GM12875 (cell line): Measurements from ENCODE around the gene HLA-DMB.

Experiments
- H3K4me3 ChIP-seq: one replicate; pipeline ENCODE4 v1.5.1; 2011; ENCODE audit warnings: low read depth, low read length, control low read depth
- CTCF ChIP-seq: IDR thresholded peaks from 2 replicates; pipeline ENCODE4 v1.5.1; 2011; ENCODE audit warnings: low read depth, mild to moderate bottlenecking, control low read depth, inconsistent platforms, low read length, moderate library complexity, borderline replicate concordance; ENCODE audit not compliant: insufficient read depth

The HLA-DMB gene

GRCh38 chr6:32975886-32976285 lies 35.1 kb upstream of the HLA-DMB start:
- no peak overlapping the region for H3K4me3 ChIP-seq
- no peak for TF ChIP-seq CTCF

GRCh38 chr6:32974541-32975308 lies 33.9 kb upstream of the HLA-DMB start:
- H3K4me3 ChIP-seq, result peak overlapping the region; percentile 66
- no peak for TF ChIP-seq CTCF

DNA sequence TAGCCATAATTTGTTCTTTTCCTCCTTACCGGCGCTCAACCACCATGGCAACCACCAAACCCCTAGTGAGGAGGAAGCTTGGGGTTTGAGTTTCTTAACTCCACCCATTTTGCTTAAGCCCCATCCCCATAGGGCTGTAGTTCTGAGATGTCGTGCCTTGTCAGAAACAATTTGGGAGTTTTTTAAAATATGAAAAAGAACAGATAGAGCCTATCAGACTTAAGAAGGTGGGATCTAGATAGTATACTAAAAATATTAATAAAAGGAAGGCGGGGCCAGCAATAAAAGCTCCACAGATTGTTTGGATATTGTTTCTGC lies 33.1 kb upstream of the HLA-DMB start:
- peak overlapping the region; percentile 66 for H3K4me3 ChIP-seq
- no peak for TF ChIP-seq CTCF

DNA sequence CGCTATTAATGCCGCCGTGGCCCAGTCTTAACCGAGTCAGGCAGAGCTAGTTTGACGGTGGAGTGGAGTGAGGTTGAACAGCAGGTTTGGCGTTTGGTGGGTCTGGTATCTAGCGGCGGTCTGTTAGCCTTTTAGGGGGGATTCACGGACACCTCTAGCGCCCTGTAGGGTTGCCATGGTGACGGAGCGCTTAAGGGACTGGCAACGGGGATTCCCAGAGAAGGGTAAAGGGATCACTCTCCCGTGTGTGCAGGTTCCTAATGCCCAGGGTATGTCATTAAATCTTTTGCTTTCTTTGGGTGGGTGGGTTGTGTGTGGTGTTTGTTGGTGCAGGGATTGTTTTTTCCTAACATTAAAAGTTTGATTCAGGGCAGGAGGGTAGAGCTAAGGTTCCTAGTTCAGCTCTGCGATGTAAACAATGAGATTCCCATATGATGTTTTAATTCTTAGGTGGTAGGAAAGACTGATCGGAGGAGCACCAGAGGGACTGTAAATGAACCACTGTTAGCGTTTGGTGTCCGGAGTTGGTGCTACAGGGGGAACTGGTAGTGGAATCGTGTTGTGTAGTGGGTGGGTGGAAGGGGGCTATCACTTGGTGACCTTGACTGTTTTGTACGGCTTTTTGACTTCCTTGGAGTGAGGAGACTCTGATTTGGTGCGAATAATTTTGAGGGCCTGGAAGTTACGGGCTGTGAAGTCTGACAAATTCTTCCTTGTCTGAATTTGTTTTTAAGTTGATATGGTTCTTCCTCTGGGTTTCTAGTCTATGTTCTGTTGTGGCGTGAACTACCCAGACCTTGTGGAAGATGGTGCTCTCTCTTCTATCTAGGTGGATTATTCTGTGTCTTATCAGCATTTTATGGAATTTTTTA lies 32.6 kb upstream of the HLA-DMB start:
- no peak for TF ChIP-seq CTCF
- peak overlapping the region; percentile 66 for H3K4me3 ChIP-seq

DNA sequence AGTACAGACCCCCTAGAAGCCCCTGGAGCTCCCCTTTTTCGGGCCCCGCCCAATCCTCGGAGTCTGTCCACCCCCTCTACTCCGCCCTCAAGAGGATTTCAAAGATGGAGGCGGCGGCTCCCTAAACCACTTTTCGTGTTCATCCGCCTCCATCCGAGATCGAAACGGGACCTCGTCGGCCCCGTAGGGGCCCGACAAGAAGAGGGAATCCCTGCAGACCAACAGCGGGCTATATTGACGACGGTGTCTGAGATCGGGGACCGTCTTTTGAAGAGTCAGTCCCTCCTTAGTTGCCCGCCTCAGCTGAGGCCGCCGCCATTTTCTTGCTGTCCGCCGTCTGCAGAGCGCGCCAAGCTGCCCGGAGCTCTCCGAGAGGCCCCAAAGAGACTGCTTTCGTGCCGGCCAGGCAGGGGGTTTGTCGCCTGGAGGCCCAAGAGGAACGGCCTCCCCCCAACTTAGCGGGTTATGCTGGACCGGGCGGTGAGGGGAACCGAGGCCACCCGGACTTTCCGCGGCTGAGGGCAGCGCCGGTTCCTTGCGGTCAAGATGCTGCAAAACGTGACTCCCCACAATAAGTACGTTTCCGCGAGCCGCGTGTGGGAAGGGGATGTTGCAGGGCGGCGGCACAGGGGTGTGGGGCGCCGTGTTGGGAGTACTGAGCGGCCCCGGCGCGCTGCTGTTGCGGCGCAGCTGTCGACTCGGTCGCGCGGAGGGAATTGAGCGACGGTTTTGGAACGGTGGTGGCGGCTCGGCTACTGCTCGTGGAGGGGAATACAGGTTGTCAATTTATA lies 31.7 kb upstream of the HLA-DMB start:
- no peak for TF ChIP-seq CTCF
- peak overlapping the region; percentile 66 for H3K4me3 ChIP-seq

GRCh38 chr6:32971581-32972352 lies 30.9 kb upstream of the HLA-DMB start:
- H3K4me3 ChIP-seq, result peak overlapping the region; percentile 66
- TF ChIP-seq CTCF, result no peak
